Natural killer cell treated with Interleukin-12 subunit alpha and Interleukin-12 subunit beta and Interleukin-15 and Interleukin-18, amount 100 ng/mL, for 72 hours (primary cell): Measurements from ENCODE around the gene MBOAT1. TPM values are rescaled to one million over a fixed set of nuclear protein-coding genes. Genes with fewer than 3 reads are reported as not detected.
"Not testable (repeated sequence)": the region's sequence is repeated elsewhere in the genome, so short reads cannot be mapped to it uniquely, and the experiment has no call there.

ENCODE experiments used
- ATAC-seq, 2 donors: fragments of 150-1000 bp; cut with Tn5 transposase in 1 of 2; sonication (Bioruptor Pico), chemical (Tn5 transposase) in 1 of 2; 2 replicates each; pipeline ENCODE4 v1.10.0; 2021
- DNase-seq: peaks from one replicate; pipeline ENCODE4 v3.0.0; 2022; ENCODE audit warnings: low spot score
- H3K27ac Mint-ChIP-seq, 2 donors: 1 replicate in 1 of 2; 2 replicates in 1 of 2; pipeline ENCODE4 v1.8.0; 2022; ENCODE audit warnings: mixed read lengths in 2 of 2, mild to moderate bottlenecking in 1 of 2, moderate library complexity in 1 of 2
- H3K27me3 Mint-ChIP-seq, 2 donors: 1 replicate in 1 of 2; 2 replicates in 1 of 2; pipeline ENCODE4 v1.8.0; 2022; ENCODE audit warnings: mixed read lengths in 2 of 2
- H3K36me3 Mint-ChIP-seq: one replicate; pipeline ENCODE4 v1.8.0; 2022; ENCODE audit warnings: mixed read lengths
- H3K4me1 Mint-ChIP-seq, 2 donors: 1 replicate in 1 of 2; 2 replicates in 1 of 2; pipeline ENCODE4 v1.8.0; 2022; ENCODE audit warnings: low read depth in 2 of 2, mixed read lengths in 2 of 2, mild to moderate bottlenecking in 1 of 2
- H3K4me3 Mint-ChIP-seq: one replicate; pipeline ENCODE4 v1.8.0; 2022; ENCODE audit warnings: mixed read lengths
- H3K9me3 Mint-ChIP-seq: 2 replicates; pipeline ENCODE4 v1.8.0; 2022; ENCODE audit warnings: mixed read lengths
- total RNA-seq, 2 donors: library from RNA; stranded (reverse); gene quantifications; one replicate each; pipeline ENCODE4 v1.2.3, GENCODE V29; 2022

The MBOAT1 gene
- total RNA-seq, 2 donors from 2014 or later: 1.9 to 4.7 TPM

DNA sequence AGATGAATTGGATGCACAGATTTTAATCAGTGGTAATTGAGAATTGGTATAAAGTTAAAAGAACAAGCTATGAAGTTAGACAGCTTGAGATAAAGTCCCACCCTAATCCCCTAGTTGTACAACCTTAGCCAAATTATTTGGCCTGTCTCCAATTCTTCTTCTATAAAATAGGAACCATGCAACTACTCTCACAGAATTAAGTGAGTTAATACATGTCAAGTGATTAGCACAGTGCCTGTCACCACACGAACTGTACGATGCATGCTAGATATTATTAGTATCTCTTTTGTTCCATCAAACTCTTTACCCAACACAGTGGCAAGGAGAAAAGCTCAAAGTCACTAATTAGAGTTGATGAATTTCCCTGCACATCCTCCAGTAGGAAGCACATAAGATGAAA lies 44.7 kb downstream of the MBOAT1 start:
- H3K27ac Mint-ChIP-seq: no peak overlapping the region
- no peak overlapping the region for H3K4me3 Mint-ChIP-seq
- DNase-seq: no peak
- peaks cover 0 to 8% of the 10 kb centered on the region in 2 donors for H3K27me3 Mint-ChIP-seq
- H3K4me1 Mint-ChIP-seq: no peaks in the 10 kb centered on the region
- no peak for ATAC-seq
- H3K9me3 Mint-ChIP-seq: no peaks in the 10 kb centered on the region
- no peaks in the 10 kb centered on the region for H3K36me3 Mint-ChIP-seq

DNA sequence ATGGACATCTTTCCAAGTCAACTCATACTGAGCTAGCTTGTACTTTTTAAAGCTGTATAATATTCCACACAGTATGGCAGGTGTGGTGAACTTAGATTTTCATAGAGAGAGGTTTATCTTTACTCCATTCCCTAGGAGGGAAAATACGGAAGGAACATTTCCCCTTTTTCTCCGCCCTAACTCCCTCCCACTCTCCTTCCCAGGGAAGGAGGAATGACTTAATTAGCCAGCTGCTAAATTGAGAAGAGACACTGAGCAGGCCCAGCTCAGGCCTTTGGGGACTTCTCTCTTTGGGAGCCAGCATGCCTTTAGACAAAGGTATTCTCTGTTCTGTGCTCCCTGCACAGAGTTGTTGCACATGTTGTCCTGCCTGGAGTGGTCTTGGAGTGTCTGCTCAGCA lies 46.1 kb downstream of the MBOAT1 start:
- Mint-ChIP-seq H3K27me3 (peaks cover 0 to 8% of the 10 kb centered on the region in 2 donors), H3K36me3 (no peaks in the 10 kb centered on the region), H3K27ac (no peak overlapping the region), H3K4me1 (no peaks in the 10 kb centered on the region), H3K9me3 (no peaks in the 10 kb centered on the region), H3K4me3 (no peak overlapping the region)
- ATAC-seq: no peak
- no peak for DNase-seq

DNA sequence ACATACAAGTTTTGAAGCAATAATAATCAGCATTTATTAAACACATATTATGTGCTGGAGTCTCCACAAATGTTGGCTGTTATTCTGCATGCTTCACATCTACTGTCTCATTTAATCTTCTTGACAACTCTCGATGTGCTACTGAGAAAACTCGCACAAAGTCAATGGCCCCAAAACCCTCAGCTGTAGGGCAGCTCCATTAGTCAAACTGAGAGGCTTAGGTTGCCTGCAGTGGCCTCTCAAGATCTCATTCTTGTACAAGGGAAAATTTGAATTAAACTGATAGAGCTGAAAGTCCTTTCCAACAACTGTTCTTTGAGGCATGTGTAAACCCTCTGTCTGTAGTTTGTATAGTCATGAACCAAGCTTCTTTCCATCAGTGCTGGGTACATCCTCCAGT lies 49.8 kb downstream of the MBOAT1 start:
- Mint-ChIP-seq H3K4me3 (no peak overlapping the region), H3K4me1 (no peaks in the 10 kb centered on the region), H3K36me3 (no peaks in the 10 kb centered on the region), H3K9me3 (no peaks in the 10 kb centered on the region), H3K27ac (no peak overlapping the region), H3K27me3 (no peaks in the 10 kb centered on the region)
- no peak for DNase-seq
- no peak for ATAC-seq

DNA sequence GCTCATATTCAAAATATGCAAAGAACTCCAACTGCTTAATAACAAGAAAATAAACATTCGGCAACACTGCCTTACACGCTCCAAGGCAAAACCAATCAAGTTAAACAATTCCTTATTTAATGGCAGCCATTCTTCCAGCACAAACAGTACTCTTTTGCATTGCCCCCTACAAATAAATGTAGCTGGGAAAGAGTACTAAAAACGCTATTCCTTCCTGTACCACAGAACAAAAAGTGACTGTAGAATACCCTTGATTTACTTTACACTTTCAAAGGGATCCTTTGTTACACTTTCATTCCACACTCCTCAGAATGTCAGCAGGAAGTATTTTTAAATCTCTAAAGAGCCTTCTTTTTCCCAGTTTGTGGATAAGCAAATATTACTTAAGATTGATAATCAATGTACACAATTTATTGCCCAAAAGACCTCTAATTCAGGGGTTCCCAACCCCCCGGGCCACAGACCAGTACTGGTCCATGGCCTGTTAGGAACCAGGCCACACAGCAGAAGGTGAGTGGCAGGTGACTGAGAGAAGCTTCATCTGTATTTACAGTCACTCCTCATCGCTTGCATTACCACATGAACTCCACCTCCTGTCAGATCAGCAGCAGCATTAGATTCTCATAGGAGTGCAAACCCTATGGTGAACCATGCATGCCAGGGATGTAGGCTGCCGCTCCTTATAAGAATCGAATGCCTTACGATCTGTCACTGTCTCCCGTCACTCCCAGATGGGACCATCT lies 51.6 kb downstream of the MBOAT1 start:
- DNase-seq: no peak
- no peak overlapping the region for H3K27ac Mint-ChIP-seq
- no peaks in the 10 kb centered on the region for H3K9me3 Mint-ChIP-seq
- no peak for ATAC-seq
- H3K27me3 Mint-ChIP-seq: no peaks in the 10 kb centered on the region
- no peaks in the 10 kb centered on the region for H3K4me1 Mint-ChIP-seq
- H3K36me3 Mint-ChIP-seq: no peaks in the 10 kb centered on the region
- H3K4me3 Mint-ChIP-seq: no peak overlapping the region

DNA sequence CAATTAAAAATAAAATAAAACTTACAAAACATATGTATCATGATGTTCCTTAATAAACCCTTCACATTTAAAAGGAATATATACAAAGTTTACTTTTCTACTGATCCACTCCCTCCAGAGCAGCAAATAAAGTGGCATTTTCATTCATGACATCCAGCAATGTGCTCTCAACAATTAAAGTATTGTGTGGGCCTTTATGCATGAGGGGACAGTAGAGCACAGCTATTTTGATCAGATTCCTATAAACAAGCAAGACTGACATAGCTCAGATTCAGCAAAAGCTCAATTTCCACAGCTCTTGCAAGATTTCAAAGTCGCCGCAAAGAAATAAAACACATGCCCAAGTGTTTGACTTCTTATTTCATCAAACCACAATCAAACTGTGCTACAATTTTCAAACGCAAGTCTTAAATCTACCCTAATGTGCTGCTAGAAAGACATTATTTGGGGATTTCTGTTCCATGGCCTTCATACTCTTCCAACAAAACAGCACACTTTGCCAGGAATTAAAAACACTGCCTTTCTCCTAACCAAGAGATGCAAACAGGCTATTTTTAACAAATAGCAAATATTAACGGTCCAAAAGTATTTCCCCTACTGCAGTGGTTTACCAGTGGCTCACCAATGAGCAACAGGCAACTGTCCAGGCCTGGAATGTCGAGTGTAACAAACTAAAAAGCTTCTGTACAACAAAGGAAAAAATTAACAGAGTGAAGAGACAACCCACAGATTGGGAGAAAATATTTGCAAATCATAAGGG lies 52.3 kb downstream of the MBOAT1 start:
- no peak overlapping the region for H3K27ac Mint-ChIP-seq
- no peaks in the 10 kb centered on the region for H3K27me3 Mint-ChIP-seq
- H3K4me3 Mint-ChIP-seq: no peak overlapping the region
- no peaks in the 10 kb centered on the region for H3K4me1 Mint-ChIP-seq
- H3K9me3 Mint-ChIP-seq: no peaks in the 10 kb centered on the region
- ATAC-seq: no peak
- no peaks in the 10 kb centered on the region for H3K36me3 Mint-ChIP-seq
- no peak for DNase-seq

DNA sequence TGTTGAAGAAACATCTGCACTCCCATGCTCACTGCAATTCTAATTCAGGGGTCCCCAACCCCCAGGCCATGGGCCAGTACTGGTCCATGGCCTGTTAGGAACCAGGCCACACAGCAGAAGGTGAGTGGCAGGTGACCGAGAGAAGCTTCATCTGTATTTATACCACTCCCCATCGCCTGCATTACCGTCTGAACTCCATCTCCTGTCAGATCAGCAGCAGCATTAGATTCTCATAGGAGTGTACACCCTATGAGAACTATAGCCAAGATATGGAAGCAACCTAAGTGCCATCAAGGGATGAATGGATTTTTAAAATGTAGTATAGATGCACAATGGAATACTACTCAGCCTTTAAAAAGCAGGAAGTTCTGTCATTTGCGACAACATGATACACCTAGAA lies 53.2 kb downstream of the MBOAT1 start:
- DNase-seq: no peak
- Mint-ChIP-seq H3K4me3 (no peak overlapping the region), H3K9me3 (no peaks in the 10 kb centered on the region), H3K27ac (no peak overlapping the region), H3K27me3 (no peaks in the 10 kb centered on the region), H3K4me1 (no peaks in the 10 kb centered on the region), H3K36me3 (no peaks in the 10 kb centered on the region)
- ATAC-seq: no peak

DNA sequence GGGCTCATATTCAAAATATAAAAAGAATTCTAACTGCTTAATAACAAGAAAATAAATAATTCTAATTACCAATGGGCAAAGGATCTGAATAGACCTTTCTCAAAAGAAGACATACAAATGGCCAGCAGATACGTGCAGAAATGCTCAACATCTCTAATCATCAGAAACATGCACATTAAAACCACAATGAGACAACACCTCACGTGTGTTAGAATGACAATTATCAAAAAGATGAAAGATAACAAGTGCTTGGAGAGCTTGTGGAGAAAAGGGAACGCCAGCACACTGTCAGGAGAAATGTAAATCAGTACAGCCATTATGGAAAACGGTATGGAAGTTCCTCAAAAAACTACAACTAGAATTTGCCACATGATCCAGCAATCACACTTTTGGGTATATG lies 53.6 kb downstream of the MBOAT1 start:
- no peak for ATAC-seq
- Mint-ChIP-seq H3K27ac (no peak overlapping the region), H3K27me3 (no peaks in the 10 kb centered on the region), H3K9me3 (no peaks in the 10 kb centered on the region), H3K4me1 (no peaks in the 10 kb centered on the region), H3K4me3 (no peak overlapping the region), H3K36me3 (no peaks in the 10 kb centered on the region)
- no peak for DNase-seq

DNA sequence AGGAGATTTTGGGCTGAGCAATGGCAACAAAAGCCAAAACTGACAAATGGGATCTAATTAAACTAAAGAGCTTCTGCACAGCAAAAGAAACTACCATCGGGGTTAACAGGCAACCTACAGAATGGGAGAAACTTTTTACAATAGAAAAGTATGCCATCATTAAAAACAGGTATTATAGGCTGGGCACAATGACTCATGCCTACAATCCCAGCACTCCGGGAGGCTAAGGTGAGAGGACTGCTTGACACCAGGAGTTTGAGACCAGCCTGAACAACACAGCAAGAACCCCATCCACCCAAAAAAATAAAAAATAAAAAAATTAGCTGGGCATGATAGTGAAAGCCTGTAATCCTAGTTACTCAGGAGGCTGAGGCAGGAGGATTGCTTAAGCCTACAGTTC lies 55.4 kb downstream of the MBOAT1 start:
- Mint-ChIP-seq H3K36me3 (no peaks in the 10 kb centered on the region), H3K4me1 (no peaks in the 10 kb centered on the region), H3K9me3 (no peaks in the 10 kb centered on the region), H3K27me3 (no peaks in the 10 kb centered on the region), H3K27ac (no peak overlapping the region), H3K4me3 (no peak overlapping the region)
- ATAC-seq: no peak
- no peak for DNase-seq

DNA sequence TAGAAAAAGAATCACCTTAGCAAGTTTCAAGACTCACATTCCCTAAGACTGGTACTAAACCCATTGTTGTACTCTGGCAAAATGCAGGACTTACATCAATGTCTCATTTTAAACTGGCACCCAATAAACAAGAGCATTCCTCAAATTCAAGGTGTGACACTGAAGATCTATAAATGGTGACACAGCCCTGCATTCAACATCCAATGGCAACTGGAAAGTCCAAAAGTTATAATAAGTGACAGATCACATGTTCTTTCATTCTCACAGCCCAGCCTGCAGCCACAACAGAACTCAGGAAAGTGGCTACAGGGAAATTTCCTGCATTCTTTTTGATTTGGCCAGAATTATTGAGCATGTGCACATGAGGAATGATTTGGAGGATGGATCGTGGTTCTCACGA lies 57.5 kb downstream of the MBOAT1 start:
- no peaks in the 10 kb centered on the region for H3K36me3 Mint-ChIP-seq
- no peaks in the 10 kb centered on the region for H3K9me3 Mint-ChIP-seq
- no peak overlapping the region for H3K4me3 Mint-ChIP-seq
- ATAC-seq (no peak), DNase-seq (no peak)
- H3K4me1 Mint-ChIP-seq: no peaks in the 10 kb centered on the region
- H3K27me3 Mint-ChIP-seq: no peaks in the 10 kb centered on the region
- H3K27ac Mint-ChIP-seq: no peak overlapping the region

DNA sequence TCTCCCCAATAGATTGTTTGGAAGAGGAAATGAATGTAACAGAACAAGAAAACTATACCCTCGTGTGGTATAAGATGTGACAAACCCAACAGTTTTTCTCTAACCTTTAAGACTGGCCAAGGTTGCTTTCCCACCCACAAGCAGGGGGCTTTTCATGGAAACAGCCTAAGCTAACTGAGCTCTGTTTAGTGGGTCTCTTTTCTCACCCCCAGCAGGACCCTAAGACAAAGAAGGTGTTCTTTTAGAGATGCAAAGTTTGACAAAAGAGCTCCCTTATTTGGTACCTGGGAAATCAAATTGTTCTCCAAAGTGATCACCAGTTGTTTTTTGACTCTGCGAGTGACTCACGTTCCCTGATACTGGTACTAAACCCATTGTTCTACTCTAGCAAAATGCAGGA lies 59.1 kb downstream of the MBOAT1 start:
- Mint-ChIP-seq H3K36me3 (no peaks in the 10 kb centered on the region), H3K9me3 (no peaks in the 10 kb centered on the region), H3K4me1 (no peaks in the 10 kb centered on the region), H3K27ac (no peak overlapping the region), H3K4me3 (no peak overlapping the region), H3K27me3 (no peaks in the 10 kb centered on the region)
- ATAC-seq: no peak
- DNase-seq: no peak

DNA sequence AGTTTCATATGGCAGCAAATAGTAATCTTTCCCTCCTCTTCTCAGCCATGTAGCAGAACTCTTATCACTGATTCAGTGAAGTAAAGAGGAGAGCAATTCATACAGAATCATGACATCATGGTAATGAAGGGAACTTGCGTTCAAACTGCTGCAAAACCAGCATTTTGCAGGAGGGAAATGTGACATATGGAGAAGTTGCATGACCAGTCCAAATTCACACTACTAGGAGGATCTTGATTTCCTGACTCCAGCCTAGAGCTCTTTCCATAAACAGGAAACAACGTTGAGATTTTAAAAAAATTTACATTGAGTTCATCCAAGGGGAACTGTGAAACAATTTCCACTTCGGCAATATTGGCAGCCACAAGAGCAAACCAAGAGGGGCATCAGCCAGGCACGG lies 63.8 kb downstream of the MBOAT1 start:
- Mint-ChIP-seq H3K4me3 (no peak overlapping the region), H3K36me3 (no peaks in the 10 kb centered on the region), H3K4me1 (no peaks in the 10 kb centered on the region), H3K27ac (no peak overlapping the region), H3K9me3 (no peaks in the 10 kb centered on the region), H3K27me3 (no peaks in the 10 kb centered on the region)
- DNase-seq: no peak
- no peak for ATAC-seq

DNA sequence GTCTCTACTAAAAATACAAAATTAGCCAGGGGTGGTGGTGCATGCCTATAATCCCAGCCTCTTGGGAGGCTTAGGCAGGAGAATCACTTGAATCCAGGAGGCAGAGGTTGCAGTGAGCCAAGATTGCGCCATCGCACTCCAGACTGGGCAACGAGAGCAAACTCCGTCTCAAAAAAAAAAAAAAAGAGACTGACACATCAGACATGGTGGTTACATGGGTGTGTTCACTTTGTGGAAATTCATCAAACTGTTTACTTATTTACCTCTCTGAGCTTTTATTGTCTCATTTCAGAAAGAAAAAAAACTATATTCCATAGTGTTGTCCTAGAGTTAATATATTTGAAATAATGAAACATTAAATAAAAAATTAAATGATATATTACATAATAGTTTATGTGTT lies 64.8 kb downstream of the MBOAT1 start:
- DNase-seq (no peak), ATAC-seq (no peak)
- Mint-ChIP-seq H3K9me3 (no peaks in the 10 kb centered on the region), H3K27me3 (no peaks in the 10 kb centered on the region), H3K4me3 (no peak overlapping the region), H3K36me3 (no peaks in the 10 kb centered on the region), H3K4me1 (no peaks in the 10 kb centered on the region), H3K27ac (no peak overlapping the region)

DNA sequence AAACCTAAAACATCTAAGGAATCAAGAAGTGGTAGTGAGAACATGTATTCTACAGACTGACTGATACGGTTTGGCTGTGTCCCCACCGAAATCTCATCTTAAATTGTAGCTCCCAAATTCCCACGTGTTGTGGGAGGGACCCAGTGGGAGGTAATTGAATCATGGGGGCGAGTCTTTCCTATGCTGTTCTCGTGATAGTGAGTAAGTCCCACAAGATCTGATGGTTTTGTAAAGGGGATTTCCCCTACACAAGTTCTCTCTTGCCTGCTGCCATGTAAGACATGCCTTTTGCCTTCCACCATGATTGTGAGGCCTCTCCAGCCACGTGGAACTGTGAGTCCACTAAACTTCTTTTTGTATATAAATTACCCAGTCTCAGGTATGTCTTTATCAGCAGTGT lies 65.4 kb downstream of the MBOAT1 start:
- not testable (repeated sequence) for H3K9me3 Mint-ChIP-seq, ATAC-seq, DNase-seq, H3K4me3 Mint-ChIP-seq, H3K4me1 Mint-ChIP-seq, H3K36me3 Mint-ChIP-seq, H3K27me3 Mint-ChIP-seq, H3K27ac Mint-ChIP-seq

DNA sequence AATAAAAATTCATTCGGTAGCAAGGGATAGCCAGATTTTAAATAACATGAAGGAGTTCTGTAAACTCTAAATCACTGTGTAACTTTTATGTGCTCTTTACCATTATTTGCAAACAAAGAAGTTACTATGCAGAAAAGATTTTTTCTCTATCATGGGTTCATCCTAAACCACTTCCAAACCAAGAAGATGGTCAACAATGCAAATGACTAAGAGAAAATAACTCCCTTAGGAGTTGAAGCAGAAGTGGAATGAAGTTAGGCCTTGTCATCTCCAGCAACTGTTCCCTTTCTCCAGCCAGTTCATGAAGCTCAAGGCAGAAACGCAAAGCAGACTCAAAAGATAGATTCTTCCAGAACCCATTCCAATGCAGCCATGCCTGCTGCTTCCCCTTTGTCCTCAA lies 66.0 kb downstream of the MBOAT1 start:
- H3K36me3 Mint-ChIP-seq: no peaks in the 10 kb centered on the region
- no peak overlapping the region for H3K4me3 Mint-ChIP-seq
- no peak overlapping the region for H3K27ac Mint-ChIP-seq
- H3K4me1 Mint-ChIP-seq: no peaks in the 10 kb centered on the region
- ATAC-seq (no peak), DNase-seq (no peak)
- no peaks in the 10 kb centered on the region for H3K9me3 Mint-ChIP-seq
- H3K27me3 Mint-ChIP-seq: no peaks in the 10 kb centered on the region

DNA sequence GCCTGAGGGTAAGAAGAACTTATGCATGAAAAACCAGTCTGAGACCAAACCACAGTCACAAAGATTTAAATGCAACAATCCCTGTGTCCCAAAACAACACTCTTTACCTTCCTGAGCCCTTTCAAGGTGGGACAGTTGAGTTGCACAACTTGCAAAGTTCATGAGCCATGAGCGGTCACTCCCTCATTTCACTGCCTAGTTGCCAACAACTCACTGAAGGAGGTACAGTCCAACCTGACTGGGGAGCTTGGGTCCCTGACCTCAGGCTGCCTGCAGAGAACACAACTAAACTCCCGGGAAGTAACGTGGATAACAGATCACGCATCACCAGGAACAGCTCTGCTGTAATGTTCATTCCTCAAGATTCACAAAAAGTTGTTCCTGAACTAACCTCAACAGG lies 69.4 kb downstream of the MBOAT1 start:
- Mint-ChIP-seq H3K4me1 (no peaks in the 10 kb centered on the region), H3K36me3 (no peaks in the 10 kb centered on the region), H3K27me3 (no peaks in the 10 kb centered on the region), H3K27ac (no peak overlapping the region), H3K9me3 (no peaks in the 10 kb centered on the region), H3K4me3 (no peak overlapping the region)
- ATAC-seq: no peak
- no peak for DNase-seq
